ENCODE measurements around the gene CFAP99.

Gene CFAP99

DNA sequence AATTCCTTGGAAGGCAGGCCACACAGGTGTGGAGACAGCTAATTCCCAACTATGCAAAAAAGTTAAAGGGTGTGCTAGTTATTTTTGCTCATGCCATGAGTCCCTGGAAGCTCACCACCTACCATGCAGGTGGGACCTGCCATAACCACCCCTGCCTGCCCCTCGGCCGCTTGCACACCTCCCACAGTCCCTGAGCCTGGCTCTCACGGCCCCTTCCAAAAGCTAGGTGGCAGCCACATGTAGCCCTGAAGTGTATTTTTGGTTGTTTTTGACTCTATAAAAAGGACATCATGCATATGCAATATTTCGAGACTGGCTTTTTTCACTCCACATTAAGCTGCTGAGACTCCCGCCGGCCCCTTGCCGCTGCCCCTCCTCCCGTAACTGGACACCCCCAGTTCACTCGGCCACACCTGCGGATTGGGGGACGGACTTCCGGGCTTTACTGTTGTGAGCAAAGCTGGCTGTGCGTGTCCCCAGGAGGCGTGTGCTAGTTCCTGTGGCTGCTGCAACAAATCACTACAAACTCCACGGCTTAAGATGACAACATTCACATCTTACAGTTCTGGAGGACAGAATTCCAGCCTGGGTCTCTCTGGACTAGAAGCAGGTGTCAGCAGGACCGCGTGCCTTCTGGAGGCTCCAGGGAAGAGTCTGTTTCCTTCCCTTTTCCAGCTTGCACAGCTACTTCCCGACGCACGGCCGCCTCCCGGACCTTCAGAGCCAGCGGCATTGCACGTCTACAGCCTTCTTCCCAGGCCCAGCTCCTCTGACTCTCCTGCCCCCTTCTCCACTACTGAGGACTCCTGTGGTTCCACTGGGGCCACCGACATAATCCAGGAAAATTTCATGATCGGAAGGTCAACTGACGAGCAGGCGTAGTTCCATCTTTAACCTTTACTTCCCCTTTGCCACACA is 25.1 kb upstream of the CFAP99 start:
- no peak for DNase-seq

GRCh38 chr4:2394528-2394927 is 24.2 kb upstream of the CFAP99 start:
- DNase-seq: no peak

GRCh38 chr4:2395038-2395437 is 23.7 kb upstream of the CFAP99 start:
- no peak for DNase-seq

- no peak for DNase-seq
These were observed 23.2 kb upstream of the CFAP99 start for GRCh38 chr4:2395584-2395983.

GRCh38 chr4:2396781-2397368 is 21.9 kb upstream of the CFAP99 start:
- DNase-seq: no peak

DNA sequence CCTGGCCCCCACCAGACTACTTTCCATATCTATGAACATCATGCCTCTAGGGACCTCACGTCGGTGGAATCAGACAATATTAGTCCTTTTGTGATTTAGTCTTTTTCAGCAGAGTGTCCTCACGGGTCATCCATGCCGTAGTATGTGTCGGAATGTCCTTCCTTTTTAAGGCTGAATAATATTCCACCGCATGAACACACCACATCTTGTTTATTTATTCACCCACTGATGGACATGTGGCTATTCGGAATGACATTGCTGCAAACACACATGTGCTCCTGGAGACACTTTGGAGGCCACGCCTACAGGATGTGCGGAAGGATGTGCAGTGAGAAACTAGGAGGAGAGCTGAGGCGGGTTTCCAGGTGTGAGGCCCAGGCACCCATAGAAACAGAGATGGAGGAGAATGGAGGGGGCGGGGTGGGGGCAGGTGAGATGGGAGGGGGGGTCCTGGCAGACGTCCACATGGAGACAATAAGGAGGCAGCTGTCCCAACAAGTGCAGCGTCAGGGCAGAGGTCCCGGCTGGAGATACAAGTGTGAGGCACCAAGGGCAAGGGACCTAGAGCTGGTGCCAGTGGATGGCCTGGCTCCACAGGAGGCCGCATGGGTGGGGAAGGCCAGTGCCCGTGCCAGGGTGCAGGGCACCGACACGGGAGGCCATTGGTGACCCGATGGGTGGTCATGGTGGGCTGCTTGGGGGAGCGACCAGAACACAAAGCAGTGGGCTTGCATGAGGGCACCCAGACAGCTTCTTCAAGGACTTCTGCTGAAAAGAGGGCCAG is 21.0 kb upstream of the CFAP99 start:
- DNase-seq: no peak

- DNase-seq: no peak
These were observed 19.5 kb upstream of the CFAP99 start for GRCh38 chr4:2399216-2399615.

- DNase-seq: no peak
These were observed 19.0 kb upstream of the CFAP99 start for GRCh38 chr4:2399631-2400190.

DNA sequence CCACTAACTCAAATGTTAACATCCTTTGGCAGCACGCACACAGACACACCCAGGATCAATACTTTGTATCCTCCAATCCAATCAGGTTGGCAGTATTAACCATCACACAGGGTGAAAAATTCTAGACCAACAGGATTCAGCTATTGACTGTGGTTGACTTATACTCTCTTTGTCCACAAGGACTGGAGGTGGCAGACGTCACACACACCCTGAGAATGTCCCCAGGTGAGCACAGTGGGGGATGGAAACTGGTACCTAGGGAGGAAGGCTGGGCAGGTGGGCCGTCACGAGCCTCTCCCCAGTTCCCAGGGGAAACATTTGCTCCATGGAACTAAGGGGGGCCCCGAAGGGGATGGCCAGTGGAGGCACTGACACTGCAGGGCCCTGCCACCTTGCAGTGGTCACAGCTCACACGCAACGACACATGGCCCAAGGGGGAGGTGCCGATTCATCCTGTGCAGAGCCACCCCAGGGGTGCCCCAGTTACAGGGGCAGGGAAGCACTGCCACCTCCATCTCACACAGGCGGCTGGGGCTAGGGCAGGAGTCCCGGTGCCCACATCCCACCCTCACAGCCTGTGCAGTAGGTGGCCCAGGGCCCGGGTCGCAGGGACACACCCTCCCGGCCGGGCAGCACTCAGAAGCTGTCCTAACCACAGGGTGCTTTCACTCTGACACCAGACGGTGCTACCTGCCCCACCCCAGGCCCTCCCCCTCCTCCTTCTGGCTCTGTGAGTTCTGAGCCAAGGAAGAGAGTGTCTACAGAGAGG is 17.7 kb upstream of the CFAP99 start:
- DNase-seq: no peak

DNA sequence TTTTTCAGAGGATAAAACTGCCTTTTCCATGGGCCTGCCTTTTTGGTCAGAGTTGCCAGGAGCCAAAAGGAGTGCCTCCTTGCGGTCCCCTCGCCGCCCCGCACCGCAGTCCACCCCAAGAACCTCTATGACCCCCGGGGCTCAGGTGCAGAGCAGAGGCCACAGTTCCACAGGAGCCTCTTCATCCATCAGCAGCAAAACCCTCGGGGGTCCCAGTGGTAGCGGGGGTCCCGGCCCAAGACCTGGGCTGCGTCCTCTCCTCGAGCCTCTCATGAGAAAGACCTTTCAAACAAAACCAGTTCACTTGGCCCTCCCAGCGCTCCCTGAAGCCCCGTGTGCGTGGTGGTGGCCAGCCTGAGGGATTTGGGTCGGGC is 17.2 kb upstream of the CFAP99 start:
- DNase-seq: no peak

DNA sequence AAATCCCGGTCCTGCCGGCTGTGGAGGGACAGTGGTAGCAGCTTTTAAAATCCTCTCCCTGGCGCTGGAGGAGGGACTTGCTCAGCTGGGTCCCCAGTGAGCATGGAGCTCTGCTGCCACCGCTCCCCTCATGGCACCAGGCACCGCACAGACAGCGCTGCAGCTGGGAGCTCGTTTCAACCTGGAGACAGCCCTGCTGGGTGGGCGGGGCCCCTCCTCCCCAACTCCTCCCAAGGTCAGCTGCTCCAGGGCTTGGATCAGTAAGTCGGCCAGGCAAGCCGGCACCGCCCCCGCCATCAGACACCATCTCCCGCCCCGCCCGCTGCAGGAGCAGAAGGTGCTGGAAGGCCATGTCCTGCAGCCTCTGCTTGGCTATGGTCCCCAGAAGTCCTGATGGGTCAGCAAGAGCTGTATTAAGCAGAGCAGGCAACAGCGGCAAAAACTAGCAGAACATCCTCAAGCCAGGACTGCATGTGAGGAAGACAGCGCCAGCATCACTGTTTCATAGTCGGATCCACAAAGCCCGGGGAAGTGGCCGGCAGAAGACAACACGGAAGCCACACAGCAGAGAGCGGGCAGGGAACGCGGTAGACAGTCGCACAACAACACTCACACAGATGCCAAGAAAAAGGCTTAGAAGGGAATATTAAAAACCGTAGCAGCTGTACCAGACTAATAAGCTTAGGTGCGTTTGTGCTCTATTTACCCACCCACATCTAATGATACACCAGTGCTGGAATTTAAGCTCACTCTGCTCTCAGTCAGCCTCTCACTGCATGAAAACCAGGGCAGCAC is 16.5 kb upstream of the CFAP99 start:
- DNase-seq: peak; percentile 33

DNA sequence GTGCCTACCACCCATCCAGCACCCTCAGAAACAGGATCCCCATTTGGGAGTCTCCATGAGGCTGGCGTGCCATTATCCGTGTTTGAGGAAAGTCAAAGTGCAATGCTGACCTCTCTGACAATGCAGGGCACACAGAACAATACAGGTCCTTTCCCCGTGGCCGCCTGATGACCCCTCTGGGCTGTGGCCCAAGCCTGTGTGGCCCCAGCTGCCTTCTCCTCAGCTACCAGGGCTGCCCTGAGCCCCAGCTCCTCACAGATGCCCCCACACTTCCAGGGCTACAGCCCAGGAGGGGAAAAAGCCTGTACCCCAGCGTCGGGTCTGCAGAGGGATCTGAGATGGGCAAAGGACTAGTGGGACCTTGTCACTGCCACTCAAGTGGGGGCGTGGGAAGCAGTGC is 15.8 kb upstream of the CFAP99 start:
- no peak for DNase-seq

DNA sequence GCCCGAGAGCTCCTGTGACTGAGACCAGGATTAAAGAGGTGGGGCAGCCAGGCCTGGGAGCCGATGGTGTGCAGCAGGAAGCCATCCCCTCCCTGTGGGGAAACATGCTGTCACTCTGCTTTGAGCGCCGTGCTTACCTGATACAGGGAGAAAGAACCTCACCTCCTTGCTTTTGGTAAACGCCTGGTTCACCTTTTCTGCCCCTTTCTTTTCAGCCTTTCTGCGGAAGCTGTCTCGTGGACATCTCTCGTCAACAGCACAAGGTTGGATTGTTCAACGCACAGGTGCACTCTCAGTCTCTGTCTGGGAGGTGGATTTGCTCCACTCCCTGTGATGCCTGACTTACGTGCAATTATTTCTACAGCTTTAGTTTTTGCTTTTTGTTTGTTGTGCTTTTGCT is 12.3 kb upstream of the CFAP99 start:
- no peak for DNase-seq

GRCh38 chr4:2406920-2407319 is 11.8 kb upstream of the CFAP99 start:
- no peak for DNase-seq

- no peak for DNase-seq
These were observed 10.8 kb upstream of the CFAP99 start for GRCh38 chr4:2407991-2408342.

- DNase-seq: no peak
These were observed 10.3 kb upstream of the CFAP99 start for GRCh38 chr4:2408401-2408958.

GRCh38 chr4:2408976-2409375 is 9.8 kb upstream of the CFAP99 start:
- no peak for DNase-seq

- DNase-seq: no peak
These were observed 9.4 kb upstream of the CFAP99 start for GRCh38 chr4:2409381-2409783.

DNA sequence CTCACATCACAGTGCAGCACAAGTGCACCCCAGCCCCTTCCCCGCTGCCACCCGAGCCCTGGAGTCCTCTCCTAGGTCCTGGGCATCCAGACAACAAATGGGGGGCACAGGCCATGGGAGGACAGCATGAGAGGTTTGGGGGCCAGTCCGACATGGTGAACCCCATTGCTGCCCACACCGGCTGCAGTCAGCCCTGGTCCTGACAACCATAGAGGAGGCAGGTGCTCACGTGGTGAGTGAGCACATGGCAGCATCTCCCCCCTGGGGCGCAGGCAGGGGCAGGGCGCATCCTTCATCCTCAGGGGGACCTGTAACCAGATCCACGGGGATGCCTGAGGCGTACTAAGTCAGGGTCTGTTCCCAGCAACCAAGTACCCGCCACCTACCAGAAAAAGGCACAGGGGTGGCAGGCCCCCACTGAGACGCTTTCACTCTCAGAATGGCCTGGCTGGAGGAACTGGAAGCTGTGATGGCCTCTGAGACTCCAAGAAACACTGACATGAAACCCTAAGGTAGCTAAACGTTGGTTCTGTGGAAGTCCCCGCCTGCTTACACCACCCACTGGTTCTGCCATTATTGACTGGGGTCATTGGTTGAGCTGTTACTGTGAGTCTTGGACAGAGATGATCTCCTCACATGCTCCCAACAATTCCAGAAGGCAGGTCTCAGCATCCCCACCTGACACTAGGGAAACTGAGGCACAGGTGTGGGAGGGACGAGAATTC is 6.8 kb upstream of the CFAP99 start:
- DNase-seq: no peak

DNA sequence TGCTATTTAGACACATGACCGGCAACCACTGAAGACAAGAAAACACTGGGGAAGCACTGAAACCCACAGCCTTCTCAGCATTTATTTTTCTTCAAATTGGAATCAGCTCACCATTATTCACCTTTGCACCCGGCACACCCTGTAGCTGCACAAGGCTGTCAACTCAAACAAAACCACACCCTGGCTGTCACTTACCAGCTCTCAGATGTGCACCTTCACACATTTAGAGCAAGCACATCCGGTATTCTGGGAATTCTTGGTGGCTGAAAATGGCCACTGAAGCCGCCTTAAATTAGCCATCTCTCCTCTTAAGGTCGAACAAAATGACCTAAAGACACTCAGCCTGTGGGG is 6.2 kb upstream of the CFAP99 start:
- peak; percentile 46 for DNase-seq
